HG02938 (cell line): ENCODE results near the gene MED22.
"Not testable (repeated sequence)": the region's sequence is repeated elsewhere in the genome, so short reads cannot be mapped to it uniquely, and the experiment has no call there.

Source experiments
- ATAC-seq: cut with Tn5 transposase; IDR thresholded peaks from one replicate; pipeline ENCODE4 v1.9.1; 2021; ENCODE audit warnings: mild to moderate bottlenecking, moderate library complexity; ENCODE audit not compliant: unreplicated experiment

Gene MED22

GRCh38 chr9:133347985-133348717 is at the start of gene MED22, which contains the start of gene RPL7A:
Gene MED22 (minus strand): TSS chr9:133348131. CDS start chr9:133346662, 1,469 bp downstream.
Gene RPL7A (plus strand): TSS chr9:133348218. CDS start chr9:133348244, 26 bp downstream.
- ATAC-seq: peak; percentile 70

GRCh38 chr9:133397370-133397769 is 49.4 kb upstream of the MED22 start:
- ATAC-seq: no peak

GRCh38 chr9:133396952-133397351 is 49.0 kb upstream of the MED22 start:
- no peak for ATAC-seq

GRCh38 chr9:133394687-133395271 is 46.8 kb upstream of the MED22 start:
- no peak for ATAC-seq

DNA sequence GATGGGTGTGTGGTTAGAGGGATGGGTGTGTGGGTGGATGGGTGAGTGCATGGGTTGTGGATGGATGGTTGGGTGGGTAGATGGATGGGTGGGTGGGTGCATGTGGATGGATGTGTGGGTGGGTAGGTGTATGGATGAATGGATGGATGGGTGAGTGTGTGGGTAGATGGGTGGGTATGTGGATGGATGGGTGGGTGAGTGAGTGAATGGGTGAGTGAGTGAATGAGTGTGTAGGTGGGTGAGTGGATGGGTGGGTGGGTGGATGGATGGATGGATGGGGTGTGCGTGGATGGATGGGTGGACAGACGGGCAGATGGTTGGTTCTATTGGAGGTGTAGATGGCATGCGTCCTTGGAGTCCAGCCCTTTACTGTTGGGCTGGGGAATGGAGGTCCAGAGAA is 45.5 kb upstream of the MED22 start:
- ATAC-seq: no peak

DNA sequence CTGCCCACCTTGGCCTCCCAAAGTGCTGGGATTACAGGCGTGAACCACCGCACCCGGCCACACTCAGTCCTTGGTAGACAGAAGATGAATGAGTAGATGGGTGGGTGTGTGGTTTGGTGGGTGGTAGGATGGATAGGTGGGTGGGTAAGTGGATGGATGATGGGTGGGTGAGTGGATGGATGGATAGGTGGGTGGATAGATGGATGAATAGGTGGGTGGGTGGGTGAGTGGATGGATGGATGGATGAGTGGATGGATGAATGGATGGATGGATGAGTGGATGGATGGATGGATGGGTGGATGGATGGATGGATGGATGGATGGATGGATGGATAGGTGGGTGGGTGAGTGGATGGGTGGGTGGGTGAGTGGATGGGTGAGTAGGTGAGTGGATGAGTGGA is 44.4 kb upstream of the MED22 start:
- ATAC-seq: not testable (repeated sequence)

- ATAC-seq: not testable (repeated sequence)
Measured at GRCh38 chr9:133391449-133391848, 43.5 kb upstream of the MED22 start.

GRCh38 chr9:133390713-133391112 is 42.8 kb upstream of the MED22 start:
- ATAC-seq: no peak

DNA sequence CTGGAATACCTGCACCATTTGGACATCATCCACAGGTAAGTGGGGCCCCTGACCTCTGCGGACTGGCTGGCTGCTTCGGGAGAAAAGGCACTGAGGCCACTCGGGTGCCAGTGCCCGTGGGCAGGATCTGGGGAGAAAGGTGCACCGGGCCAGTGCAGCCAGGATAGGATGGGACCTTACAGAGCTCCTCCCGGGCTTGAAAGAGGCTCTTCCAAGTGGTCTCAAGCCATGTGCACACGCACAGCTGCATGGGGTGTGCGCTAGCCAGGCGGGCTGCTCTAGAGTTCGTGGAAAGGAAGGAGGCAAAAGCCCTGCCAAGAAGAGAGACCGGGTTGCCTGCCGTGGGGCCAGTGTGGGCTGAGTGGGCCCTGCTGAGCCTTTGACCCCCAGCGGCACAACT is 41.6 kb upstream of the MED22 start:
- ATAC-seq: no peak

GRCh38 chr9:133389025-133389557 is 41.2 kb upstream of the MED22 start:
- no peak for ATAC-seq

DNA sequence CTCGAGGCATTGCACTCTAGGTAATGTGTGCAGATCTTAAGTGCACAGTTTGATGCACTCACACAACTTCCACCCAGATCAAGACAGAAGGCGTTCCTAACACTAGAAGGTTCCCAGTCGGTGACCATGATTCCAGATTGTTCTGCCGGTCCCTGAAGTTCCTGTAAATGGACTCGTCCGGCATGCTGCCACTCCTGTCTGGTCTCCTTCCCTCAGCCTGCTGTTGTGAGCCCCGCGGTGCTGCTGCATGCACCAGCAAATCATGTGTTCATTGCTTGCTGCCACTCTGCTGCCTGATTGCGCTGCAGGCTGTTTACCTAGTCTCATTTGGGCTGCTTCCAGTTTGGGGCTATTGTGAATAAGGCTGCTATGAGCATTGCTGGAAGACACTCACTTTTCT is 39.7 kb upstream of the MED22 start:
- no peak for ATAC-seq

- no peak for ATAC-seq
Measured at GRCh38 chr9:133386338-133386737, 38.4 kb upstream of the MED22 start.

DNA sequence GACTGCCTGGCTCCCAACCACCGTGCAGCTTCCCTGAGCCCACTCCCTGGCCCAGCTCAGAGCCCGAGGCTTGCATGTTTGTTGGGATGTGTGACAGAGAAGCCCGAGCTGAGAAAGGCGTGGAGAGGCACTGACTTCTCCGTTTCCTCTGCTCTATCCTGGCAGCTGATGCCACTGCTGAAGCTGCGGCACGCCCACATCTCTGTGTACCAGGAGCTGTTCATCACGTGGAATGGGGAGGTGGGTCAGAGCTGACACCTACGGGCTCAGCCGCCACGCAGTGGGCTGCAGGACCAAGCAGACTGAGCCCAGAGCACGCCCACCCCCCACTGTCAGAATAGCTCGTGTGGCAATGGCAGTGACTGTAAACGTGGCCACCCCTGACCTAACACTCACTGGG is 37.5 kb upstream of the MED22 start:
- no peak for ATAC-seq

DNA sequence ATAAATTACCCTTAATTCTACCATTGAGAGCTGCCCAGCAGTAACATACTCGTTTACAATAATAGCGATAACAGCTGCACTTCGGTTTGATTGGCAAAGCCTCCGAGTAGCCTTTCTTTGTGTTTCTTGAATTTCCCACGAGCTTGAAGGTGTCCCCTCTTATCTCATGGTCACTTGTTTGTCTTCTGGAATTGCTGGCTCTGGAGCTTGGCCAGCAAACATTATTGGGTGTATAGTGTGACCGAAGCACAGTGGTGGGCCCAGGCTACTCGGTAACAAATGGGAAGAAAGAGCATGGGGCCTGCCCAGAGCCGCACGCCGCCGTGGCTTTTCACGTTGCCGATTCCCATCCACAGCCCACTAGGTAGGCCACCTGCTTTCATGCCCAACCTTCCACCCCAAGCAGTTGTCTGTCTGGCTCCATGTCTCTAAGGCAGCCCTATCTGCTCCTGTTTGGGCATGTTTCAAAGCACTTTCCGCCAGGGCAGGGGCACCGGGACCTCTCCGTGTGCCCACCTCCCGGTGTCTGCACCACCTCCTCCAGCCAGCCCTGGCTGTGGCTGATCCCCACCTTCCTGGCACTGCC is 36.9 kb upstream of the MED22 start:
- ATAC-seq: no peak

- ATAC-seq: no peak
Measured at GRCh38 chr9:133383438-133383837, 35.5 kb upstream of the MED22 start.

GRCh38 chr9:133382507-133383141 is 34.7 kb upstream of the MED22 start:
- no peak for ATAC-seq

GRCh38 chr9:133380734-133381133 is 32.8 kb upstream of the MED22 start:
- ATAC-seq: no peak

GRCh38 chr9:133379153-133380086 is 31.5 kb upstream of the MED22 start:
- ATAC-seq: no peak

DNA sequence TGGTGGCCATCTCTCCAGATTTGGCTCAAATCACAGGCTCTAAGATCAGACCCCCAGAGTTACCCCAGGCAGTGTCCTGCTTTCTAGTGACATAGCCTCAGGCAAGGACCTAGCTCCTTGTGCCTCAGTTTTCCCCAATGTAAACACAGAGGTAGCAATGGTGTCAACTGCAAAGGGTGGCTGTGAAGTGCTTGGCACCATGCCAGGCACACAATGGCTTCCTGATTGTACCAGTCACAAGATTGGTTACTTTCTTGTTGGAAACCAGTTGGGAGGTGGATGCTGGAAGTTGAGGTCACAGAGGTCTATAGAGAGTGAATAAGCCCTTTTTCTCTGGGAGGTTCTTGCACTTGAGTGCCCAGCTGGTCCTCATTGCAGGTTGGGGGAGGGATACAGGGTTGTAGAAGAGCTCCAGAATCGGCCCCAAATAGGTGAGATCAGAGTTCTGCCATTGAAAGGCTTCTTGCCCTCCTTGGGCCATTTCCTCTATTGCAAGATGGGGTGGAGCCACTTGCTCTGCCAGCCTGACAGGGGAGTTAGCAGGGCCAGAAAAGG is 30.6 kb upstream of the MED22 start:
- ATAC-seq: no peak

DNA sequence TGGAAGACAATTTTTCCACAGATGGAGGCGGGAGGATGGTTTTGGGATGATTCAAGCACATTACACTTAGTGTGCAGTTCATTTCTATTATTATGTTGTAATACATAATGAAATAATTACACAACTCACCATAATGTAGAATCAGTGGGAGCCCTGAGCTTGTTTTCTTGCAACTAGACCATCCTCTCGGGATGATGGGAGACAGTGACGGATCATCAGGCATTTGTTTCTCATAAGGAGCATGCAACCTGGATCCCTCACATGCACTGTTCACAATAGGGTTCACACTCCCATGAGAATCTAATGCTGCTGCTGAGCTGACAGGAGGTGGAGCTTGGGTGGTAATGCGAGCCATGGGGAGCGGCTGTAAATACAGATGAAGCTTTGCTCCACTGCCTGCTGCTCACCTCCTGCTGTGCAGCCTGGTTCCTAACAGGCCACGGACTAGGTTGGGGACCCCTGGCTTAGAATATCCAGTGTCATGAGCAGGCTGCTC is 29.8 kb upstream of the MED22 start:
- ATAC-seq: no peak
